ENCODE data around the gene PPM1F.

GRCh38 chr22:21948824-21949568, 3.7 kb downstream of the PPM1F start:
- TF ChIP-seq CTCF (IDR thresholded peaks at IDR 0.05; ENCODE audit: insufficient read depth, low read length, poor library complexity, severe bottlenecking) (no peak), EZH2phosphoT487 (conservative IDR thresholded peaks at IDR 0.05; ENCODE audit: low read length) (no peak)

Measured in SU-DHL-6 (cell line).